GM13976 (cell line): ENCODE measurements around the gene SOX21.

Experiments used
- DNase-seq: peaks from one replicate; pipeline ENCODE4 v3.0.0; 2012; ENCODE audit warnings: low spot score
- CTCF ChIP-seq: IDR thresholded peaks from 2 replicates; pipeline ENCODE4 v1.5.1; 2012; ENCODE audit warnings: borderline replicate concordance, mild to moderate bottlenecking; ENCODE audit not compliant: insufficient read depth; ENCODE audit errors: extremely low read depth, missing control alignments, control extremely low read depth
- in situ Hi-C: fragments of 300-500 bp; cut with MboI; formaldehyde crosslinking; loops from one replicate; pipeline ENCODE4 v1.12.0; 2022; ENCODE audit warnings: low sequenced_read_pairs, mixed read lengths, inconsistent platforms; ENCODE audit not compliant: unreplicated experiment

Gene SOX21

GRCh38 chr13:94664889-94665288 lies 47.5 kb downstream of the SOX21 start:
- in situ Hi-C loops: no loop called here
- DNase-seq: no peak
- no peak for TF ChIP-seq CTCF

- in situ Hi-C loops: no loop called here
- DNase-seq: no peak
- no peak for TF ChIP-seq CTCF
Observed at GRCh38 chr13:94662274-94662945, 49.9 kb downstream of the SOX21 start.

GRCh38 chr13:94661406-94661805 lies 50.9 kb downstream of the SOX21 start:
- no peak for DNase-seq
- in situ Hi-C loops: no loop called here

GRCh38 chr13:94660695-94661326 lies 51.5 kb downstream of the SOX21 start:
- in situ Hi-C loops: no loop called here
- DNase-seq: no peak
- no peak for TF ChIP-seq CTCF

More at GRCh38 chr13:94661406-94661805, 50.9 kb downstream of the SOX21 start:
- no peak for TF ChIP-seq CTCF
